ENCODE measurements around the gene ING4.

DNA sequence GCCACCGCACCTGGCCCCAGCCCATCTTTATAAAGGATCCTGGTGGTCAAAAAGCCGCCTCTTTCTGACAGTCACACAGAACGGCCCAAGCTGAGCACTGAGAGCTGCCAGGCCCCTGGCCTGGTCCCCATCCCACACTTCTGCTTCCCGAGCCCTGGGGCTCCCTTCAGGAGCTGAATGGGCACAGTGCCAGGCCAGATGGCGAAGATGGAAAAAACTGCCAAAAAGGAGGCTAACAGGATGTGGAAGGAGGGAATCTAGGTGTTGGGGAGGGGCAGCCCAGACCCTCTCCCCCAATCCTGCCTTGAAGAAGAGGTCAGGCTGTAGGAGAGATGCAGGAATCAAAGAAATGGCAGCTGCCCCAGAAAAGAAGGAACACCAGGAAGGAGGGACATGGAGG is 32.2 kb downstream of the ING4 start:
- TF ChIP-seq, protein P1, sequence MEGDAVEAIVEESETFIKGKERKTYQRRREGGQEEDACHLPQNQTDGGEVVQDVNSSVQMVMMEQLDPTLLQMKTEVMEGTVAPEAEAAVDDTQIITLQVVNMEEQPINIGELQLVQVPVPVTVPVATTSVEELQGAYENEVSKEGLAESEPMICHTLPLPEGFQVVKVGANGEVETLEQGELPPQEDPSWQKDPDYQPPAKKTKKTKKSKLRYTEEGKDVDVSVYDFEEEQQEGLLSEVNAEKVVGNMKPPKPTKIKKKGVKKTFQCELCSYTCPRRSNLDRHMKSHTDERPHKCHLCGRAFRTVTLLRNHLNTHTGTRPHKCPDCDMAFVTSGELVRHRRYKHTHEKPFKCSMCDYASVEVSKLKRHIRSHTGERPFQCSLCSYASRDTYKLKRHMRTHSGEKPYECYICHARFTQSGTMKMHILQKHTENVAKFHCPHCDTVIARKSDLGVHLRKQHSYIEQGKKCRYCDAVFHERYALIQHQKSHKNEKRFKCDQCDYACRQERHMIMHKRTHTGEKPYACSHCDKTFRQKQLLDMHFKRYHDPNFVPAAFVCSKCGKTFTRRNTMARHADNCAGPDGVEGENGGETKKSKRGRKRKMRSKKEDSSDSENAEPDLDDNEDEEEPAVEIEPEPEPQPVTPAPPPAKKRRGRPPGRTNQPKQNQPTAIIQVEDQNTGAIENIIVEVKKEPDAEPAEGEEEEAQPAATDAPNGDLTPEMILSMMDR (conservative IDR thresholded peaks at IDR 0.05 in 1 of 2, IDR thresholded peaks at IDR 0.05 in 1 of 2; ENCODE audit: extremely low read depth in 1 of 2, insufficient read depth in 1 of 2, low read depth in 1 of 2, low read length in 2 of 2), result no peak
- no peak for TF ChIP-seq EZH2 (IDR thresholded peaks at IDR 0.05; ENCODE audit: borderline replicate concordance, low read length)

Data from mammary epithelial cell (primary cell).